PC-3 (cell line): ENCODE data around the gene RPS15. TPM values are rescaled to one million over a fixed set of nuclear protein-coding genes. Genes with fewer than 3 reads are reported as not detected.

Experiments used
- ATAC-seq: fragments of 200-7000 bp; cut with Tn5 transposase; 2 replicates; pipeline ENCODE4 v1.9.1; 2020; ENCODE audit warnings: mild to moderate bottlenecking, moderate library complexity
- Bru-seq: library from RNA; stranded (reverse); fragments of 400-500 nt; gene quantifications from one replicate; lab custom pipeline; 2021; lab: Mats Ljungman, UMichigan
- BruChase-seq, 2 experiments: library from RNA; stranded (reverse); fragments of 400-500 nt; gene quantifications; one replicate each; lab custom pipeline; 2021; lab: Mats Ljungman, UMichigan
- BruUV-seq: library from RNA; stranded (reverse); fragments of 400-500 nt; replicated peaks from 2 replicates; lab custom pipeline; 2021; lab: Mats Ljungman, UMichigan
- CTCF ChIA-PET: fragments of 300-600 bp; sonication (Branson Sonifier 250); formaldehyde crosslinking; loops from one replicate; lab custom pipeline; 2022; ENCODE audit warnings: antibody characterized with exemption; lab: Charles Lee
- POLR2A ChIA-PET: fragments of 300-600 bp; sonication (Branson Sonifier 250); formaldehyde crosslinking; loops from one replicate; lab custom pipeline; 2022; ENCODE audit warnings: antibody characterized with exemption; ENCODE audit not compliant: unreplicated experiment; lab: Charles Lee
- DNase-seq: peaks from one replicate; pipeline ENCODE4 v3.0.0-alpha.2; 2015
- H2AFZ ChIP-seq: fragments of 300-600 bp; sonication (generic); 2 replicates; pipeline ENCODE4 v1.6.0; 2016; ENCODE audit warnings: antibody characterized with exemption, low read length
- H3F3A ChIP-seq: fragments of 300-600 bp; sonication (generic); one replicate; pipeline ENCODE4 v1.6.0; 2017; ENCODE audit warnings: antibody characterized with exemption, low read length, control low read depth, mild to moderate bottlenecking; ENCODE audit not compliant: unreplicated experiment
- H3K27ac ChIP-seq: fragments of 300-600 bp; sonication (generic); 2 replicates; pipeline ENCODE4 v1.5.1; 2016; ENCODE audit warnings: mild to moderate bottlenecking, low read length
- H3K27me3 ChIP-seq: fragments of 300-600 bp; sonication (generic); 2 replicates; pipeline ENCODE4 v1.6.1; 2016; ENCODE audit warnings: low read length, mixed read lengths
- H3K36me3 ChIP-seq: fragments of 300-600 bp; sonication (generic); 2 replicates; pipeline ENCODE4 v1.6.1; 2016; ENCODE audit warnings: low read depth, mixed run types, low read length, mixed read lengths
- H3K4me1 ChIP-seq: fragments of 300-600 bp; sonication (generic); 2 replicates; pipeline ENCODE4 v1.5.1; 2016; ENCODE audit warnings: low read length; ENCODE audit not compliant: insufficient read depth
- H3K4me2 ChIP-seq: fragments of 300-600 bp; sonication (generic); 2 replicates; pipeline ENCODE4 v1.6.0; 2016; ENCODE audit warnings: low read length
- H3K4me3 ChIP-seq: fragments of 300-600 bp; sonication (generic); 2 replicates; pipeline ENCODE4 v1.5.1; 2016; ENCODE audit warnings: mild to moderate bottlenecking, low read length, mixed read lengths
- H3K79me2 ChIP-seq: fragments of 300-600 bp; sonication (generic); 2 replicates; pipeline ENCODE4 v1.6.1; 2017; ENCODE audit warnings: low read length, mixed read lengths
- H3K9ac ChIP-seq: fragments of 300-600 bp; sonication (generic); 2 replicates; pipeline ENCODE4 v1.6.0; 2016; ENCODE audit warnings: mild to moderate bottlenecking, low read length
- H3K9me2 ChIP-seq: fragments of 300-600 bp; sonication (generic); replicated peaks from 2 replicates; pipeline ENCODE4 v1.6.1; 2016; ENCODE audit warnings: mixed run types, low read length, mixed read lengths
- H3K9me3 ChIP-seq: fragments of 300-600 bp; sonication (generic); 2 replicates; pipeline ENCODE4 v1.6.1; 2016; ENCODE audit warnings: low read length, mixed read lengths
- H4K20me1 ChIP-seq: fragments of 300-600 bp; sonication (generic); 2 replicates; pipeline ENCODE4 v1.6.1; 2016; ENCODE audit warnings: low read length, mixed read lengths
- EZH2 ChIP-seq: fragments of 300-600 bp; sonication (generic); IDR thresholded peaks from one replicate; pipeline ENCODE4 v1.6.1; 2017; ENCODE audit warnings: antibody characterized with exemption, mild to moderate bottlenecking, low read length; ENCODE audit not compliant: unreplicated experiment
- EZH2phosphoT487 ChIP-seq: fragments of 300-600 bp; sonication (generic); IDR thresholded peaks from 2 replicates; pipeline ENCODE4 v1.6.1; 2018; ENCODE audit warnings: mild to moderate bottlenecking, antibody characterized with exemption, low read length, borderline replicate concordance
- intact Hi-C: fragments of 100-400 bp; cut with micrococcal nuclease; formaldehyde crosslinking; loops from 2 replicates; pipeline ENCODE4 v1.9.0; 2023
- long read RNA-seq: library from polyadenylated mRNA; unstranded; transcript quantifications from one replicate; pipeline ENCODE4 v2.0.0, GENCODE V29; 2021; ENCODE audit not compliant: unreplicated experiment
- total RNA-seq: library from RNA; depleted of rRNA; stranded (reverse); fragments of >200 nt; gene quantifications from 2 replicates; pipeline ENCODE4 v1.2.3, GENCODE V29; 2014; rRNA removed
- TF ChIP-seq, protein P1 (sequence below): fragments of 300-600 bp; sonication (generic); conservative IDR thresholded peaks from 2 replicates; pipeline ENCODE4 v1.5.1; 2017; ENCODE audit warnings: antibody characterized with exemption, low read depth, mild to moderate bottlenecking, low read length

The RPS15 gene
- 1,797 and 2,672 TPM in 2 replicates for total RNA-seq
- Bru-seq, nascent RNA: percentile 100 among the genes with signal in this experiment
- percentile 100 among the genes with signal in this experiment for BruChase-seq, experiment 1, labeled RNA remaining after a 6-hour chase
- percentile 100 among the genes with signal in this experiment for BruChase-seq, experiment 2, labeled RNA remaining after a 2-hour chase
- long read RNA-seq, transcript RPS15-209 (4 exons, 510 nt): major isoform, 554 of 670 reads
- long read RNA-seq, transcript RPS15-210 (3 exons, 873 nt): minor isoform, 31 of 670 reads
- long read RNA-seq, transcript RPS15-201 (4 exons, 534 nt): minor isoform, 14 of 670 reads
- long read RNA-seq, partial matches to known transcripts: 58 of 670 reads
- long read RNA-seq, other reads (novel, unspliced or antisense): 2 of 670 reads

DNA sequence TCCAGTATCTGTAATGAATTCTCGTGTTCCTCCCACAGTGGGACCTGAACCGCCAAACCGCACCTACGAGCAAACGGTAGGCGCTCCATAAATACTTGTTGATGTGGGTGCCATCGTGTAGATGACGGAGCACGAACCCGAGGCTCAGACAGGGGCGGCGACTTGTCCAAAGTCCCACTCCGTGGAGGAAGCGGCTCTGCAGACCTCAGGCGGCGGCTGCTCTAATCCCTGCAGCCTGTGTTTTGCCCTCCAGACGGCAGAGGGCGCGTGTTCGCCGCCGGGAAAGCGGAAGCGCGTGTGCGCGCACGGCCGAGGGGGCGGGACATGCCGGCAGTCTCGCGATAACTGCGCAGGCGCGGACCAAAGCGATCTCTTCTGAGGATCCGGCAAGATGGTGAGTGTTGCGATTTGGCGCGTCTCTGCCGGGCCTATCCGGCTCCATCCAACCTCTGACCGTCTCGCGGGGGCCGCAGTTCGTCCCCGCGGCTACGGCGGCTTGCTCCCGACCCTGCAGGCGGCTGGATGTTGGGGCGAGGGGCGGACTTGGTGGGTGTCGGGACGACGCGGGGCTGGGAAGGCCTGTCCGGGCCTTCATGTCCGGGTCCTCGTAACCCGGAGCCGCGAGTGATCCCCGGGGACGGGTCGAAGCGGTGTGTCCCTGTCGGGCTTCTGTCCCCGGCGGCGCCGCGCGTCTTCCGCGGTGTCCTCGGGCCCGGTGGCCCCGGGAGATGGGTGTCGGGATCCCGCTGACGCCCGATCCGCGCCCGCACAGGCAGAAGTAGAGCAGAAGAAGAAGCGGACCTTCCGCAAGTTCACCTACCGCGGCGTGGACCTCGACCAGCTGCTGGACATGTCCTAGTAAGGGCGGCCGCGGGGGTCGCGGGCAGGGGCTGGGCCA, at the start of gene RPS15:
RPS15 (plus strand) TSS at position 362 of the 898 bp plus-strand sequence; CDS start at position 392, 30 bp downstream.
- peaks cover 37% of the 10 kb centered on the region for H3K79me2 ChIP-seq
- POLR2A ChIA-PET: no interaction called here
- CTCF ChIA-PET: no interaction called here
- DNase-seq: peak; percentile 90
- peaks cover 31% of the 10 kb centered on the region for H4K20me1 ChIP-seq
- no peaks in the 10 kb centered on the region for H3K9me2 ChIP-seq
- TSS peak; percentile 62 for BruUV-seq
- H3K4me2 ChIP-seq: peak within 1 kb of the TSS; percentile 95
- H2AFZ ChIP-seq: peak within 1 kb of the TSS; percentile 71
- peaks cover 30% of the 10 kb centered on the region for H3K36me3 ChIP-seq
- H3K27ac ChIP-seq: peak within 1 kb of the TSS; percentile 61
- H3K9me3 ChIP-seq: no peaks in the 10 kb centered on the region
- no peaks in the 10 kb centered on the region for H3K27me3 ChIP-seq
- intact Hi-C loops: no loop called here
- peaks cover 11% of the 10 kb centered on the region for H3K4me1 ChIP-seq
- TF ChIP-seq, protein P1, sequence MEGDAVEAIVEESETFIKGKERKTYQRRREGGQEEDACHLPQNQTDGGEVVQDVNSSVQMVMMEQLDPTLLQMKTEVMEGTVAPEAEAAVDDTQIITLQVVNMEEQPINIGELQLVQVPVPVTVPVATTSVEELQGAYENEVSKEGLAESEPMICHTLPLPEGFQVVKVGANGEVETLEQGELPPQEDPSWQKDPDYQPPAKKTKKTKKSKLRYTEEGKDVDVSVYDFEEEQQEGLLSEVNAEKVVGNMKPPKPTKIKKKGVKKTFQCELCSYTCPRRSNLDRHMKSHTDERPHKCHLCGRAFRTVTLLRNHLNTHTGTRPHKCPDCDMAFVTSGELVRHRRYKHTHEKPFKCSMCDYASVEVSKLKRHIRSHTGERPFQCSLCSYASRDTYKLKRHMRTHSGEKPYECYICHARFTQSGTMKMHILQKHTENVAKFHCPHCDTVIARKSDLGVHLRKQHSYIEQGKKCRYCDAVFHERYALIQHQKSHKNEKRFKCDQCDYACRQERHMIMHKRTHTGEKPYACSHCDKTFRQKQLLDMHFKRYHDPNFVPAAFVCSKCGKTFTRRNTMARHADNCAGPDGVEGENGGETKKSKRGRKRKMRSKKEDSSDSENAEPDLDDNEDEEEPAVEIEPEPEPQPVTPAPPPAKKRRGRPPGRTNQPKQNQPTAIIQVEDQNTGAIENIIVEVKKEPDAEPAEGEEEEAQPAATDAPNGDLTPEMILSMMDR: peak; percentile 75
- TF ChIP-seq EZH2phosphoT487: no peak
- H3K9ac ChIP-seq: peak within 1 kb of the TSS; percentile 100
- peaks cover 6% of the 10 kb centered on the region for H3F3A ChIP-seq
- peak; percentile 78 for ATAC-seq
- peak within 1 kb of the TSS; percentile 78 for H3K4me3 ChIP-seq

DNA sequence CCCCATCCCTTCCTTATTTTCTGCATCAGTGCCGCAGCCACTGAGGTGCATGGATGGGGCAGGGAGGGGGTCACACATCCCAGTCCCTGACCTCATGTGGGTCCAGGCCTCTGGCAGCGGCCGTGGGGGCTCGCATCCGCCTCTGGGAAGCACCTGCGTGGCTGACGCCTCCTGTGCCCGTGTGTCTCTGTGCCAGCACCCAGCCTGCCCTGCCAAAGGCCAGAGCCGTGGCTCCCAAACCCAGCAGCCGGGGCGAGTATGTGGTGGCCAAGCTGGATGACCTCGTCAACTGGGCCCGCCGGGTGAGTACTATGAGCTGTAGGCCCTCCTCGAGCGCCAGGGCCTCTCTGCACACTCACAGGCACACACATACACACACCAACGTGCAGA, 49.6 kb upstream of the RPS15 start:
- Histone ChIP-seq H3F3A (no peaks in the 10 kb centered on the region), H3K27ac (no peak overlapping the region), H3K4me2 (no peak overlapping the region), H3K4me3 (no peak overlapping the region), H3K4me1 (no peaks in the 10 kb centered on the region), H4K20me1 (no peaks in the 10 kb centered on the region), H3K27me3 (no peaks in the 10 kb centered on the region), H3K9me2 (no peaks in the 10 kb centered on the region), H2AFZ (no peak overlapping the region), H3K36me3 (peaks cover 5% of the 10 kb centered on the region; the same call in 1 of the 2 replicates), H3K9ac (no peak overlapping the region), H3K9me3 (no peaks in the 10 kb centered on the region), H3K79me2 (peaks cover 25% of the 10 kb centered on the region)
- intact Hi-C loops: no loop called here
- TF ChIP-seq, protein P1: no peak
- TF ChIP-seq EZH2 (no peak), EZH2phosphoT487 (no peak)
- ATAC-seq (no peak), DNase-seq (no peak)
- POLR2A ChIA-PET: interaction anchor here (0.6 kb wide), 1 partner anchor 120 kb away, joined by 4 read pairs; the partner anchor contains the start of gene CIRBP
- CTCF ChIA-PET: no interaction called here
- no TSS peak for BruUV-seq
